Measurements from ENCODE around the gene ANKRD36. TPM values are rescaled to one million over a fixed set of nuclear protein-coding genes. Genes with fewer than 3 reads are reported as not detected.
A peak's percentile ranks its signal among the peaks of the same experiment; 100 is the strongest.
"Not testable (repeated sequence)": the region's sequence is repeated elsewhere in the genome, so short reads cannot be mapped to it uniquely, and the experiment has no call there.

The ANKRD36 gene
- total RNA-seq, 1 donor from 2014 or later, result 33.3 TPM

- H3K4me3 Mint-ChIP-seq; H3K36me3 Mint-ChIP-seq; H3K27me3 Mint-ChIP-seq; DNase-seq (ENCODE audit: extremely low spot score, unreplicated experiment); H3K4me1 Mint-ChIP-seq (ENCODE audit: unreplicated experiment); H3K27ac Mint-ChIP-seq; H3K9me3 Mint-ChIP-seq: not testable (repeated sequence)
- peak; percentile 34 for TF ChIP-seq CTCF (conservative IDR thresholded peaks at IDR 0.05)
Measured at GRCh38 chr2:97082206-97082605, 30.7 kb upstream of the ANKRD36 start.

GRCh38 chr2:97083516-97083915, 29.4 kb upstream of the ANKRD36 start:
- H3K27me3 Mint-ChIP-seq; H3K27ac Mint-ChIP-seq; H3K9me3 Mint-ChIP-seq; DNase-seq (ENCODE audit: extremely low spot score, unreplicated experiment); H3K36me3 Mint-ChIP-seq; H3K4me3 Mint-ChIP-seq; H3K4me1 Mint-ChIP-seq (ENCODE audit: unreplicated experiment): not testable (repeated sequence)

- H3K4me3 Mint-ChIP-seq; H3K36me3 Mint-ChIP-seq; H3K27me3 Mint-ChIP-seq; H3K27ac Mint-ChIP-seq; H3K4me1 Mint-ChIP-seq (ENCODE audit: unreplicated experiment); DNase-seq (ENCODE audit: extremely low spot score, unreplicated experiment); H3K9me3 Mint-ChIP-seq: not testable (repeated sequence)
Measured at GRCh38 chr2:97085093-97085492, 27.9 kb upstream of the ANKRD36 start.

- H3K9me3 Mint-ChIP-seq; H3K4me3 Mint-ChIP-seq; H3K27me3 Mint-ChIP-seq; H3K27ac Mint-ChIP-seq; H3K4me1 Mint-ChIP-seq (ENCODE audit: unreplicated experiment); DNase-seq (ENCODE audit: extremely low spot score, unreplicated experiment); H3K36me3 Mint-ChIP-seq: not testable (repeated sequence)
Measured at GRCh38 chr2:97088706-97089105, 24.2 kb upstream of the ANKRD36 start.

GRCh38 chr2:97092946-97093345, 20.0 kb upstream of the ANKRD36 start:
- H3K4me3 Mint-ChIP-seq; H3K36me3 Mint-ChIP-seq; H3K27me3 Mint-ChIP-seq; H3K9me3 Mint-ChIP-seq; H3K27ac Mint-ChIP-seq; DNase-seq (ENCODE audit: extremely low spot score, unreplicated experiment); H3K4me1 Mint-ChIP-seq (ENCODE audit: unreplicated experiment): not testable (repeated sequence)

GRCh38 chr2:97093983-97094771, 18.8 kb upstream of the ANKRD36 start:
- H3K27me3 Mint-ChIP-seq; H3K27ac Mint-ChIP-seq; DNase-seq (ENCODE audit: extremely low spot score, unreplicated experiment); H3K4me1 Mint-ChIP-seq (ENCODE audit: unreplicated experiment); H3K9me3 Mint-ChIP-seq; H3K36me3 Mint-ChIP-seq: not testable (repeated sequence)
- H3K4me3 Mint-ChIP-seq, result peak overlapping the region; percentile 52

GRCh38 chr2:97094772-97095611, 18.0 kb upstream of the ANKRD36 start, which contains the start of gene FAHD2B:
FAHD2B (minus strand) TSS chr2:97094882; CDS start chr2:97091706, 3,176 bp downstream.
- not testable (repeated sequence) for H3K27me3 Mint-ChIP-seq; H3K4me1 Mint-ChIP-seq (ENCODE audit: unreplicated experiment); H3K36me3 Mint-ChIP-seq; H3K9me3 Mint-ChIP-seq
- H3K4me3 Mint-ChIP-seq, result peak within 1 kb of the TSS; percentile 85
- H3K27ac Mint-ChIP-seq, result peak within 1 kb of the TSS; percentile 74
- peak; percentile 80 for DNase-seq (ENCODE audit: extremely low spot score, unreplicated experiment)

GRCh38 chr2:97095661-97096060, 17.3 kb upstream of the ANKRD36 start:
- peaks cover 4% of the 10 kb centered on the region for H3K9me3 Mint-ChIP-seq

GRCh38 chr2:97098786-97099372, 14.1 kb upstream of the ANKRD36 start:
- not testable (repeated sequence) for H3K9me3 Mint-ChIP-seq; DNase-seq (ENCODE audit: extremely low spot score, unreplicated experiment); H3K27ac Mint-ChIP-seq; H3K27me3 Mint-ChIP-seq; H3K4me3 Mint-ChIP-seq; H3K36me3 Mint-ChIP-seq; H3K4me1 Mint-ChIP-seq (ENCODE audit: unreplicated experiment)

More at GRCh38 chr2:97095661-97096060, 17.3 kb upstream of the ANKRD36 start:
- DNase-seq (ENCODE audit: extremely low spot score, unreplicated experiment), result no peak
- no peak for TF ChIP-seq CTCF (conservative IDR thresholded peaks at IDR 0.05)
- Mint-ChIP-seq H3K27ac (peak overlapping the region; percentile 74), H3K4me1 (ENCODE audit: unreplicated experiment) (peaks cover 7% of the 10 kb centered on the region), H3K27me3 (no peaks in the 10 kb centered on the region), H3K4me3 (peak overlapping the region; percentile 85), H3K36me3 (no peaks in the 10 kb centered on the region)

- H3K4me1 Mint-ChIP-seq (ENCODE audit: unreplicated experiment); H3K27ac Mint-ChIP-seq; H3K9me3 Mint-ChIP-seq; H3K36me3 Mint-ChIP-seq; DNase-seq (ENCODE audit: extremely low spot score, unreplicated experiment); H3K4me3 Mint-ChIP-seq: not testable (repeated sequence)
- peaks cover 31% of the 10 kb centered on the region for H3K27me3 Mint-ChIP-seq
Measured at GRCh38 chr2:97106878-97107277, 6.1 kb upstream of the ANKRD36 start.

- not testable (repeated sequence) for H3K36me3 Mint-ChIP-seq; DNase-seq (ENCODE audit: extremely low spot score, unreplicated experiment); H3K9me3 Mint-ChIP-seq; H3K4me3 Mint-ChIP-seq; H3K4me1 Mint-ChIP-seq (ENCODE audit: unreplicated experiment); H3K27ac Mint-ChIP-seq
- H3K27me3 Mint-ChIP-seq, result peaks cover 23% of the 10 kb centered on the region
Measured at GRCh38 chr2:97111246-97111645, 1.7 kb upstream of the ANKRD36 start.

Measured in type B pancreatic cell (in vitro differentiated cells).